Stimulated activated CD8-positive, alpha-beta memory T cell treated with anti-CD3 and anti-CD28 coated beads, Interleukin-4, amount 100 ng/mL, for 48 hours (primary cell): ENCODE results near the gene DACH1.
"Not testable (repeated sequence)": the region's sequence is repeated elsewhere in the genome, so short reads cannot be mapped to it uniquely, and the experiment has no call there.

Source experiments
- DNase-seq: peaks from one replicate; pipeline ENCODE4 v3.0.0-alpha.2; 2020

DACH1 gene

GRCh38 chr13:71867131-71867814, at the start of gene DACH1:
Gene DACH1, minus strand, starts transcription at chr13:71867204.
- DNase-seq: no peak

- DNase-seq: no peak
Observed at GRCh38 chr13:71913717-71914116, 46.7 kb upstream of the DACH1 start.

- DNase-seq: no peak
Observed at GRCh38 chr13:71912524-71912923, 45.5 kb upstream of the DACH1 start.

GRCh38 chr13:71906448-71906847, 39.4 kb upstream of the DACH1 start:
- DNase-seq: no peak

GRCh38 chr13:71902676-71903075, 35.7 kb upstream of the DACH1 start:
- DNase-seq: no peak

GRCh38 chr13:71893506-71893905, 26.5 kb upstream of the DACH1 start:
- not testable (repeated sequence) for DNase-seq

GRCh38 chr13:71886880-71887279, 19.9 kb upstream of the DACH1 start:
- no peak for DNase-seq

GRCh38 chr13:71882120-71882519, 15.1 kb upstream of the DACH1 start:
- DNase-seq: no peak

GRCh38 chr13:71880753-71881541, 13.9 kb upstream of the DACH1 start:
- DNase-seq: no peak

- DNase-seq: no peak
Observed at GRCh38 chr13:71879808-71880344, 12.9 kb upstream of the DACH1 start.

- DNase-seq: no peak
Observed at GRCh38 chr13:71879129-71879535, 12.1 kb upstream of the DACH1 start.

- DNase-seq: no peak
Observed at GRCh38 chr13:71877256-71877653, 10.3 kb upstream of the DACH1 start.

- no peak for DNase-seq
Observed at GRCh38 chr13:71876648-71877255, 9.7 kb upstream of the DACH1 start.

- no peak for DNase-seq
Observed at GRCh38 chr13:71875823-71876222, 8.8 kb upstream of the DACH1 start.

GRCh38 chr13:71874458-71874857, 7.5 kb upstream of the DACH1 start:
- no peak for DNase-seq

GRCh38 chr13:71873418-71874247, 6.6 kb upstream of the DACH1 start:
- DNase-seq: no peak

GRCh38 chr13:71871844-71872243, 4.8 kb upstream of the DACH1 start:
- no peak for DNase-seq

GRCh38 chr13:71871176-71871754, 4.3 kb upstream of the DACH1 start:
- no peak for DNase-seq

- no peak for DNase-seq
Observed at GRCh38 chr13:71870100-71870499, 3.1 kb upstream of the DACH1 start.

- no peak for DNase-seq
Observed at GRCh38 chr13:71869274-71869673, 2.3 kb upstream of the DACH1 start.

GRCh38 chr13:71866335-71867130, 471 bp downstream of the DACH1 start:
- DNase-seq: no peak
